ENCODE measurements around the gene GXYLT2.

DNA sequence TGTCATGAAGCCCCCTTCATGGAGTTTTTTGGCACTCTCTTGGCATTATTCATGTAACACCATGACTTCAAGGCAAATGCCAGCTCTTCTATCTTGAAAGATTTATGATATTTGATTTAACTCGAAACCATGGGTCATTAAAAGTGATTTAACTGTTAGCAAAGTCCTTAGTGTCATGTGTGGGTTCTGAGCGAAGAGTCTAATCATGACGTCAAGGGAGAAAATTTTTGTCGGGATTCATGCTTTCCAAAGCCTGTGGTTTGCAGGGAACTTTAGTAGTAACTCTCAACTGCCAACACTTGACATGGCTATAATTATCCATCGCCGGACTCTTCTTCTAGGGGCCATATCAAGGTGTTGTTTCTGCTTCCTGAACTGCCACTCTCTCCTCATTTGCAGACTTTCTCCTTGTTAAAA, 11.5 kb downstream of the GXYLT2 start:
- TF ChIP-seq, protein P1, sequence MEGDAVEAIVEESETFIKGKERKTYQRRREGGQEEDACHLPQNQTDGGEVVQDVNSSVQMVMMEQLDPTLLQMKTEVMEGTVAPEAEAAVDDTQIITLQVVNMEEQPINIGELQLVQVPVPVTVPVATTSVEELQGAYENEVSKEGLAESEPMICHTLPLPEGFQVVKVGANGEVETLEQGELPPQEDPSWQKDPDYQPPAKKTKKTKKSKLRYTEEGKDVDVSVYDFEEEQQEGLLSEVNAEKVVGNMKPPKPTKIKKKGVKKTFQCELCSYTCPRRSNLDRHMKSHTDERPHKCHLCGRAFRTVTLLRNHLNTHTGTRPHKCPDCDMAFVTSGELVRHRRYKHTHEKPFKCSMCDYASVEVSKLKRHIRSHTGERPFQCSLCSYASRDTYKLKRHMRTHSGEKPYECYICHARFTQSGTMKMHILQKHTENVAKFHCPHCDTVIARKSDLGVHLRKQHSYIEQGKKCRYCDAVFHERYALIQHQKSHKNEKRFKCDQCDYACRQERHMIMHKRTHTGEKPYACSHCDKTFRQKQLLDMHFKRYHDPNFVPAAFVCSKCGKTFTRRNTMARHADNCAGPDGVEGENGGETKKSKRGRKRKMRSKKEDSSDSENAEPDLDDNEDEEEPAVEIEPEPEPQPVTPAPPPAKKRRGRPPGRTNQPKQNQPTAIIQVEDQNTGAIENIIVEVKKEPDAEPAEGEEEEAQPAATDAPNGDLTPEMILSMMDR (IDR thresholded peaks at IDR 0.05) = no peak
- TF ChIP-seq EP300 (IDR thresholded peaks at IDR 0.05) = no peak
- no peak for TF ChIP-seq POLR2A (IDR thresholded peaks at IDR 0.05; ENCODE audit: low read depth)
